HG03175 (cell line): ENCODE data around the gene SPOUT1.
"Not testable (repeated sequence)": the region's sequence is repeated elsewhere in the genome, so short reads cannot be mapped to it uniquely, and the experiment has no call there.

ENCODE experiments used
- ATAC-seq: cut with Tn5 transposase; IDR thresholded peaks from one replicate; pipeline ENCODE4 v1.9.1; 2021; ENCODE audit warnings: mild to moderate bottlenecking, moderate library complexity; ENCODE audit not compliant: unreplicated experiment

Gene SPOUT1, protein sequence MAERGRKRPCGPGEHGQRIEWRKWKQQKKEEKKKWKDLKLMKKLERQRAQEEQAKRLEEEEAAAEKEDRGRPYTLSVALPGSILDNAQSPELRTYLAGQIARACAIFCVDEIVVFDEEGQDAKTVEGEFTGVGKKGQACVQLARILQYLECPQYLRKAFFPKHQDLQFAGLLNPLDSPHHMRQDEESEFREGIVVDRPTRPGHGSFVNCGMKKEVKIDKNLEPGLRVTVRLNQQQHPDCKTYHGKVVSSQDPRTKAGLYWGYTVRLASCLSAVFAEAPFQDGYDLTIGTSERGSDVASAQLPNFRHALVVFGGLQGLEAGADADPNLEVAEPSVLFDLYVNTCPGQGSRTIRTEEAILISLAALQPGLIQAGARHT

DNA sequence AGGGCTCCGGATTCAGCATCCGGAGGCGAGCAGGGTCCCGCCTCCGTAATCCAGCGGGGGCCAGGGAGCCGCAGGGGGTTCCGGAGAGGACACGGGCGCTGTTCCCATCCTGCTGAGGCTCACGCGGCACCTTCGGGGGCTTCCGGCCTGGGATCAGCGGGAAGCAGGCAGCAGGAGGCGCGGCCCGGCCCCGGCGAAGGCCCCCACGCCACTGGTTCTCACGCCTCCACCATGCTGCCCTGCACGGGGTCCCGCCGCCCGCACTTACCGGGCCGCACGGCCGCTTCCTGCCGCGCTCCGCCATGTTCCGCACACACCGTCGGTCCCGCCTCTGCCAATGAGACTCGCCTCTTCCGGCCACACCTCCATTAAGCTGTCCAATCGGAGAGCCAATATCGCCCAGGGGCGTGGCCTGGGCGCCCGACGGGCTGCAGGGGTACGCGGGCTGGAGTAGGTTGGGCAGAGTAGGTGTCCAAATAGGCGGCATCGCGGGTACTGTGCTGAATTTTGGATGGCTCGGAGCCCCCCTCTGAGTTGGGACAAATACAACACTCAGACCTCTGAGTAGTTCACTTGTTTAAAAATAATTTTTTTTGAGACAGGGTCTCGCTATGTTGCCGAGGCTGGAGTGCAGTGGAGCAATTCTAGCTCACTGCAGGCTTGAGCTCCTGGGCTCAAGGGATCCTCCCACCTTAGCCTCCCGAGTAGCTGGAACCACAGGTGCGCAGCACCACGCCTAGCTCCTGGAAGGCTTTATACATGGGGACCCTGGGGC, at the start of gene SPOUT1:
Gene SPOUT1 (minus strand): TSS at position 318 of the 775 bp plus-strand sequence. CDS start 14 bp downstream, at position 304.
- ATAC-seq = peak; percentile 96

DNA sequence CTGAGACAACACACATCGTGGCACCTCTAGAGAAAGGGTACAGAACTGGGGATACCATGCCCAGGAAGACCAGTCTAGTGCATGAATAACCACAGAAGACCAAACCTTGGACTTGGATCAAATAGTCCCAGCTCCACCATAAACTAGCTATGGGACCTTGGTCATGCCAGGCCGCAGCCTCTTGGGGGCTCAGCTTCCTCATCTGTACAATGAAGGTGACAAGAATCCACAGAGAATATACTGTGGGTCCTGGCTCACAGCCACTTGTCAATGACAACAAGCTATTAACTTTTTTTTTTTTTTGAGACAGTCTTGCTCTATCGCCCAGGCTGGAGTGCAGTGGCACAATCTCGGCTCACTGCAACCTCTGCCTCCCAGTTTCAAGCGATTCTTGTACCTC, 48.3 kb upstream of the SPOUT1 start:
- ATAC-seq = no peak

DNA sequence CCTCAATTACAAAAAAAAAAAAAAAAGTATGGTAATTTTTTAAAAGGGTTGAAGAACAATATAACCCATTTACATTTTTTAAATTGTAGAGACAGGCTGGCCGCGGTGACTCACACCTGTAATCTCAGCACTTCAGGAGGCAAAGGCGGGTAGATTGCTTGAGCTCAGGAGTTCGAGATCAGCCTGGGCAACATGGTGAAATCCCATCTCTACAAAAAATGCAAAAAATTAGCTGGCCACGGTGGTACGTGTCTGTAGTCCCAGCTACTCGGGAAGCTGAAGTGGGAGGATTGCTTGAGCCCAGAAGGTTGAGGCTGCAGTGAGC, 41.3 kb upstream of the SPOUT1 start:
- ATAC-seq = not testable (repeated sequence)

DNA sequence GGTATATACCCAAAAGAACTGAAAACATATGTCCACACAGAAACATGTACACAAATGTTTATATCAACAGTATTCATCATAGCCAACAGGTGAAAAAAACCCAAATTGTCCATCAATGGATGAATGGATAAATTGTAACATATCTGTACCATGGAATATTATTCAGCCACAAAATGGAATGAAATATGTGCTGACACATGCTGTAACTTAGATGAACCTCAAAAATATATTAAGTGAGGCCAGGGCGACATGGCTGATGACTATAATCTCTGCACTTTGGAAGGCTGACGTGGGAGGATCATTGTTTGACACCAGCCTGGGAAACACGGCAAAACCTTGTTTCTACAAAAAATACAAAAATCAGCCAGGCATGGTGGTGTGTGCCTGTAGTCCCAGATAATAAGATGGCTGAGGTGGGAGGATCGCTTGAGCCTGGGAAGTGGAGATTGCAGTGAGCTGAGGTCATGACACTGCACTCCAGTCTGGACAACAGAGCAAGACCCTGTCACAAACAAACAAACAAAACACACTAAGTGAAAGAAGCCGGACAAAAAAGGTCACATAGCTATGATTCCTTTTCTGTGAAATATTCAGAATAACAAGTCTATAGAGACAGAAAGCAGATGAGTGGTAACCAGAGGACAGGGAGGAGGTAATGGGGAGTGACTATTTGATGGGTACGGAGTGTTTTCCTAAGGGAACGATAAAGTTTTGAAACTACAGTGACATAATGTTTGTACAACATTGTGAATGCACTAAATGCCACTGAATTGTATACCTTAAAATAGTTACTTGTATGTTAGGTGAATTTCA, 40.7 kb upstream of the SPOUT1 start:
- no peak for ATAC-seq

DNA sequence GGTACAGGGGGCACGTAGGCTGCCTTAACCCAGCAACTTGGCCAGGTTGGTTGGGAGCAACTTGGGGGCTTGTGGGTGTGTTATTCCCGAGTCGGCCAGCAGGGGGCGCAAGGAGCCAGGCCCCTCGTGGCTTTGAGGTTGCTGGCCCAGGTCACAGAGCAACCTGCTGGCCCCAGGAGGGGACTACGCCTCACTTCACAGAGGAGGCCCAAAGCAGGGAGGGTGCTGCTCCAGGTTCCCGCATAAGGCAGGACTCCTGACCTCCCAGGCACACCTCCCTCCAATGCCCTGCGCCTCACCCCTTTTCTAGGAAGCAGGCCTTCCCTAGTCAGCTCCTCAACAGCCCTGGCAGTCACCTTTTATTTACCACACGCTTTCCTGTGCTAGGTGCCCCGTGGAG, 34.1 kb upstream of the SPOUT1 start:
- peak; percentile 63 for ATAC-seq

DNA sequence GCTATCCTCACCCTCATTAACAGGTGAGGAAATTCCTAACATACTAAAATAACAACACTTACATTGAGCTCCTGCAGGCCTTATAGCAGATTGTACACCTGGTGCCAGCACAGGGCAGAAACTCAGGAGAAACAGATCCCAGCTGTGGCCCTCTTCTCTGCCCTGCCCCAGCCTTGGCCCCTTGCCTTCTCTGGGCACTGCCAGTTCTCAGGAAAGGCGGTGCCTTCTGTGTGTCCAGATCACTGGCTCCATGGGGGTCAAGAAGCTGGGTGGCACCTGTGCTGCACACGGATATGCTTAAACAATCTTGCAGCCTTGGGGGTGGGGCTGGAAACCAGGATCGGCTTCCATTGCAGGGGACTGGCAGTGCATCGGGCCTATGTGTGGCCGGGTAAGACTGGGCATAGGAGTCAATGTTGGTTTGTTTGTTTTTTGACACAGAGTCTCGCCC, 32.8 kb upstream of the SPOUT1 start:
- ATAC-seq = no peak

DNA sequence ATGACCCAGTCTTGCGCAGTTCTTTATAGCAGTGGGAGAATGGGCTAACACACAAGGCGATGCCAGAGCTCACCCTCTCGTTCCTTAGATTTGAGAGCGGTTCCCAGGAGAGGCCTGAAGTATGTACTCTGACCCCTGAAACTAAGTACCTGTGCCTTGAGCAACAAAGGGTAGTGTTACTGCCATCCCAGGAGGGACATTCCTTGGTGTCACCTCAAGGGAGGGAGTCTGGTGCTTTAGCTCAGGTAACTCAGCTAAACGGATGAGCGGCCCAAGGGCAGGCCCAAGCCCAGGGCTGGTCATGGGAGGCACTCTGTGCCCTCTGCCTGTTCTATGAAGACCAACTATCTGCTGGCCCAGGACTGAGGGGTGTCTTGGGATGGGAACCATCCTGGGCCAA, 31.9 kb upstream of the SPOUT1 start:
- ATAC-seq = no peak

DNA sequence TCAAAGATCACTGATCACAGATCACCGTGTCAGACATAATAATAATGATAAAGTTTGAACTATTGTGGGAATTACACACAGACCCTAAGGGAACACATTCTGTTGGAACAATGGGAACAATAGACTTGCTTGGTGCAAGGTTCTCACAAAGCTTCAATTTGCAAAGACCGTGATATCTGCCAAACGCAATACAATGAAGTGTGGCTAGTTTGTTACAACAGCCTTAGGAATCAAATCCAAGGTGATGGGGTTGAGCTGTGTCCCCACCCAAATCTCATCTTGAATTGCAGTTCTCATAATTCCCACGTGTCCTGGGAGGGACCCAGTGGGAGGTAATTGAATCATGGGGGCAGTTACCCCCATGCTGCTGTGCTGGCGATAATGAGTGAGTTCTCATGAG, 31.3 kb upstream of the SPOUT1 start:
- no peak for ATAC-seq

DNA sequence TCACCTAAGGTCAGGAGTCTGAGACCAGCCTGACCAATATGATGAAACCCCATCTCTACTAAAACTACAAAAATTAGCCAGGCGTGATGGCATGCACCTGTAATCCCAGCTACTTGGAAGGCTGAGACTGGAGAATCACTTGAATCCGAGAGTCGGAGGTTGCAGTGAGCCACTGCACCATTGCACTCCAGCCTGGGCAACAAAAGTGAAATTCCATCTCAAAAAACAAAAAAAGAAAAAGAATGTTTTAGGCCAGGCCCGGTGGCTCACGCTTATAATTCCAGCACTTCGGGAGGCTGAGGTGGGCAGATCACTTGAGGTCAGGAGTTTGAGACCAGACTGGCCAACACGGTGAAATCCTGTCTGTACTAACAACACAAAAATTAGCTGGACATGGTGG, 28.9 kb upstream of the SPOUT1 start:
- not testable (repeated sequence) for ATAC-seq

DNA sequence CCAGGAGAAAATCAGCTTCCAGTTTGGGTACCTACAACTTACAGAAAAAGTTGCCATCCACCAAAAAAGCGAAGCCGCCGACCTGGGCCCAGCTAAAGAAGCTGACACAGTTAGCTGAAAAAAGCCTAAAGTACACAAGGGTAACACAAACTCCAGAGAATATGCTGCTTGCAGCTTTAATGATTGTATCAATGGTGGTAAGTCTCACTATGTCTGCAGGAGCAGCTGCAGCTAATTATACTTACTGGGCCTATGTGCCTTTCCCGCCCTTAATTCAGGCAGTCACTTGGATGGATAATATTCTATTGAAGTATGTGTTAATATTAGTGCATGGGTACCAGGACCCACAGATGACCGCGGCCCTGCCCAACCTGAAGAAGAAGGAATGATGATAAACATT, 24.9 kb upstream of the SPOUT1 start:
- ATAC-seq = not testable (repeated sequence)

DNA sequence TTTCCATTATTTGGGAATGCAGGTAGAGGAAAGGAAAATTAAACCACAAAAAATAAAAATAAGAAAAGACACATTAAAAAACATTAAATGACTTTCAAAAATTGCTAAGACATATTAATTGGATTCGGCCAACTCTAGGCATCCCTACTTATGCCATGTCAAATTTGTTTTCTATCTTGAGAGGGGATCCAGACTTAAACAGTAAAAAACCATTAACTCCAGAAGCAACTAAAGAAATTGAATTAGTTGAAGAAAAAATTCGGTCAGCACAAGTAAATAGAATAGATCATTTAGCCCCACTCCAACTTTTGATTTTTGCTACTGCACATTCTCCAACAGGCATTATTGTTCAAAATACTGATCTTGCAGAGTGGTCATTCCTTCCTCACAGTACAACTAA, 23.1 kb upstream of the SPOUT1 start:
- ATAC-seq = not testable (repeated sequence)

DNA sequence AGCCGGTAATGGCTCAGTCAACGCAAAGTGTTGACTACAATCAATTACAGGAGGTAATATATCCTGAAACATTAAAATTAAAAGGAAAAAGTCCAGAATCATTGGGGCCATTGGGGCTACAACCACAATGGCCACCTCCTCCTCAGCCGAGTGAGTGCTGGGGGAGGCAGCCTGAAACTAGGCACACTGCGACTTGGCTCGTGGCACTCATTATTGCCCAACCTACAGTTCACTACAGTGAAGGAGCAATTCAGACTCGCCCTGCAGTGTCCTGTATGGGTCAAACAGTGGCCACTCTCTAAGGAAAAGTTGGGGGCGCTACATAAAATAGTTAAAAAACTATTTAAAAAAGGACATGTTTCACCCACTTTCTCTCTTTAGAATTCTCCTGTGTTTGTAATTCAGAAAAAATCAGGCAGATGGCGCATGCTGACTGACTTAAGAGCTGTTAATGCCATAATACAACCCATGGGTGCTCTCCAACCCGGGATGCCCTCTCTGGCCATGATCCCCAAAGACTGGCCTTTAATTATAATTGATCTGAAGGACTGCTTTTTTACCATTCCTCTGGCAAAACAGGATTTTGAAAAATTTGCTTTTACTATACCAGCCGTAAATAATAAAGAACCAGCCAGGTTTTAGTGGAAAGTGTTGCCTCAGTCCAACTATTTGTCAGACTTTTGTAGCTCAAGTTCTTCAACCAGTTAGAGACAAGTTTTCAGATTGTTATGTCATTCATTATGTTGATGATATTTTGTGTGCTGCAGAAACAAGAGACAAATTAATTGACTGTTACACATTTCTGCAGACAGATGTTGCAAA, 22.4 kb upstream of the SPOUT1 start:
- not testable (repeated sequence) for ATAC-seq

DNA sequence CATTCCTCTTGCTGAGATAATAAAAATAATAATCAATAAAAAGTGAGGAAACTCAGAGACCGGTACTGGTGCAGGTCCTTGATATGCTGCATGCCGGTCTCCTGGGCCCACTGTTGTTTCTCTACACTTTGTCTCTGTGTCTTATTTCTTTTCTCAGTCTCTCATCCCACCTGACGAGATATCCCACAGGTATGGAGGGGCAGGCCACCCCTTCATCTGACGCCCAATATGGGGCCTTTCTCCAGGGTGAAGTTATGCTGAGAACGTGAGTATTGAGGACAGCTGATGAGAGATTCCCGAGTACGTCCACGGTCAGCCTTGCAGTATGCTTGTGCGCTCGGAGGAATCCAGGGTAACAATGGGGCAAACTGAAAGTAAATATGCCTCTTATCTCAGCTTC, 21.4 kb upstream of the SPOUT1 start:
- ATAC-seq = not testable (repeated sequence)

DNA sequence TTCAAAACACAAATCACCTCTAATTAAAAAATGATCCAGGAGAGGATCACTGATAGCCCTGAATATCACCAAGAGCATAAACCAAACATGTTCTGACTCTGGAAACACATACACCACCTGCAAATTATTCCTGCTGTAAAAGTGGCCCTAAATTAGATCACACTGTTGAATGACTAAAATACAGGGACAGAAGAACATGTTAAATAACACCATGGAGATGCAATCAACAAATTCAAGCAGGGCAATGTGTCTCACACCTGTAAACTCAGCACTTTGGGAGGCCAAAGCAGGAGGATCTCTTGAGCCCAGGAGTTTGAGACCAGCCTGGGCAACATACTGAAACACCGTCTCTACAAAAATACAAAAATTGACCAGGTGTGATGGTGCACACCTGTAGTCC, 18.2 kb upstream of the SPOUT1 start:
- ATAC-seq = no peak

DNA sequence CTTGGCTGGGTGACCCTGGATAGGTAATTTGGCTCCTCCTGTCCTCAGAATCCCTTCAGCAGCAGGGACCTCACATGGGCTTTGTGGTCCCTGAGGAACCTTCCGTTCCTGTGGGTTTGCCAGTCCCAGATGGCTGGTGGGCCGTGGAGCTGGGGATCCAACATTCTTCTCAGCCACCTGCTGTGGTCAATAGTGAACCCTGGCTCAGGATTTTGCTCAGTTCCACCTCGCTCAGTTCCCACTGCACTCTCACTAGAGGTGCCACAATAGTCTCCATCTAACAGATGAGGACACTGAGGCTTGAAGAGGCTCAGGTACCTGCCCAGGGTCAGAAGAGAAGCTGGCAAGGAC, 17.1 kb upstream of the SPOUT1 start:
- no peak for ATAC-seq

DNA sequence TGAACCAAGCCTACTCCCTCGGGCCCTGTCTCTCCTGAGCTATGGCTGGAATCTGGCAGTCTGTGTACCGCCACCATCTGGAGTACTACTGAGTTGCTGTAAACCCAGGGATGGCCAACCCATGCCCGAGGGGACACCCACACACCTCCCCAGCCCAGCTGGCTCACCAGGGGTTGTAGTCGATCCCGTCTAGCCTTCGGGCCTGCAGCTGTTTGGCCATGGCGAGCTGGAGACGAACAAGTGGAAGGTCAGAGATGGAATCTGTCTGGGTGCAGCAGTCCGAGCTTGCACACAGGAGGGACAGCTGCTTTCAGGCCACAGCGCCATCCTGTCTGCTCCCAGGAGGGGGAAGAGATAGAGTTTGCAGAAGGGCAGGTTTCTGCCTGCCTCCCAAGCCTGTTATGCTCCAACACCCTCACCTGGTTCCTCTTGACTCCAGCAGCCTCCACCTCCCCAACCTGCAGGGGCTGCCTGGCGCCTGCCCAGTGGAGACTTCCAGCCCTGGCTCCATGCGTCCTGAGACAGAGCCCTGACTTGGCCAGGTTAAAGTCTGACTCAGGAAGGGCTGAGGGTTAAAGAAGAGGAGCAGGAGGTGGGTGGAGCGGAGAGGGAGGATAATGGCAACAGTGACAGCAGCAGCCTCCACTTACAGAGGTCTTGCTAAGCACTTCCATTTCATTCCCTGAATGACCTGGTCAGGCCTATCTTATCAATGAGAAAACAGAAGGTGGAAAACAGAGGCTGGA, 15.8 kb upstream of the SPOUT1 start:
- ATAC-seq = no peak

DNA sequence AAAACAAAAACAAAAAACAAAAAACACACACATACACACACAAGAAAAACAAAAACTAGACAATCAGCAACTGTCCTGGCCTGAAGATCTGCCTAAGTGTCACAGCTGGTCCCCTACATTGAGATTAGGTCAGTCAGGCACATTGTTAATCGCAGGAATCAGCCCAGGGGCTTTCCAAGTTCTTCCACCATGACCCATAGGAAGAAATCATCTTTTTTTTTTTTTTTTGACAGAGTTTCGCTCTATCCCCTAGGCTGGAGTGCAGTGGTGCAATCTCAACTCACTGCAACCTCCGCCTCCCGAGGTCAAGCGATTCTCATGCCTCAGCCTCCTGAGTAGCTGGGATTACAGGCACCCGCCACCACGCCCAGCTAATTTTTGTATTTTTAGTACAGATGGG, 13.6 kb upstream of the SPOUT1 start:
- ATAC-seq = not testable (repeated sequence)

DNA sequence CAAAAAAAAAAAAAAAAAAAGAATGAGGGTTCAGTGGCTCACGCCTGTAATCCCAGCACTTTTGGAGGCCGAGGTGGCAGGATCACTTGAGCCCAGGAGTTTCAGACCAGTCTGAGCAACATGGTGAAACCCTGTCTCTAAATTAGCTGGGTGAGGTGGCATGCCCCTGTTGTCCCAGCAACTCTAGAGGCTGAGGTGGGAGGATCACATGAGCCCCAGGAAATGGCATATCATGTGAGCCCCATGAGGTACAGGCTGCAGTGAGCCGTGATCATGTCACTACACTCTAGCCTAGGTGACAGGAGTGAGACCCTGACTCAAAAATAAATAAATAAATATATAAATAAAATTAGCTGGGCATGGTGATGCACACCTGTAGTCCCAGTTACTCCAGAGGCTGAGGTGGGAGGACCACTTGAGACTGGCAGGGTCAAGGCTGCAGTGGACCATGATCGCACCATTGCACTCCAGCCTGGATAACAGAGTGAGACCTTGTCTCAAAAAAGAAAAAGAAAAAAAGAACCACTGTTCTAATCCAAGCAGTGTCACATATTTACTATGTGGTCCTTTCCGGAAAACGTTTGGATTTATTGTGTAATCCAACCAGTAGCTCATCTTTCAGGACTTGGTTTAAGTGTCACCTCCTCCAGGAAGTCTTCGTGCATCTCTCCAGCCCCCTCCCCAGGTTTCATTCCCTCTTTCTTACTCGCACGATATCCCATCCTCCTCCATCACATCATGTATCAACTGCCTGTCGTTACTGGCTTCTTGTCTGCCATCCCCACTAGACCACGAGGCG, 12.3 kb upstream of the SPOUT1 start:
- no peak for ATAC-seq

DNA sequence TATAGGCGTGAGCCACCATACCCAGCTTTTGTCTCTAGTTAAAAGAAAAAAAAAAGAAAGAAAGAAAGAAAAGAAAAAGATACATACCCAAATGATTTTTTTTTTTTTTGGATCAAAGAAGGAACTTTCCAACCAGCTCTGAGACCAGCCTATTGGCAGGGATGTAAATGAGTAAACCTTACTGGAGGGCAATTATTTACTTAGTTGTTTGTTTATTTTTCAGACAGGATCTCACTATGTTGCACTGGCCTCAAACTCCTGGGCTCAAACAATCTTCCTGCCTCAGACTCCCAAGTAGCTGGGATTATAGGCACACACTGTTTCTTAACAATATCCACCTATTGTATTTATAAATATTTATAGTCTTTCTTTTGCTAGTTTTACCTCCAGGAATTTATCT, 10.9 kb upstream of the SPOUT1 start:
- no peak for ATAC-seq
